GM21717 (cell line): ENCODE results near the gene ZNF169.
"Not testable (repeated sequence)": the region's sequence is repeated elsewhere in the genome, so short reads cannot be mapped to it uniquely, and the experiment has no call there.

Source experiments
- ATAC-seq: cut with Tn5 transposase; IDR thresholded peaks from one replicate; pipeline ENCODE4 v1.9.1; 2021; ENCODE audit warnings: mild to moderate bottlenecking, moderate library complexity; ENCODE audit not compliant: unreplicated experiment

The ZNF169 gene

GRCh38 chr9:94286116-94286515 lies 27.0 kb downstream of the ZNF169 start:
- ATAC-seq = no peak

GRCh38 chr9:94287877-94288513 lies 28.9 kb downstream of the ZNF169 start:
- ATAC-seq = no peak

GRCh38 chr9:94289691-94290090 lies 30.6 kb downstream of the ZNF169 start:
- ATAC-seq = no peak

- ATAC-seq = no peak
Observed at GRCh38 chr9:94298949-94299599, 40.0 kb downstream of the ZNF169 start.

- no peak for ATAC-seq
Observed at GRCh38 chr9:94300470-94301301, 41.6 kb downstream of the ZNF169 start.

- ATAC-seq = no peak
Observed at GRCh38 chr9:94301583-94301982, 42.5 kb downstream of the ZNF169 start.

- ATAC-seq = no peak
Observed at GRCh38 chr9:94302426-94302825, 43.3 kb downstream of the ZNF169 start.

- ATAC-seq = no peak
Observed at GRCh38 chr9:94303321-94303720, 44.2 kb downstream of the ZNF169 start.

- not testable (repeated sequence) for ATAC-seq
Observed at GRCh38 chr9:94315034-94315984, 56.2 kb downstream of the ZNF169 start.

GRCh38 chr9:94316236-94316635 lies 57.1 kb downstream of the ZNF169 start:
- not testable (repeated sequence) for ATAC-seq

GRCh38 chr9:94317949-94318657 lies 59.0 kb downstream of the ZNF169 start:
- not testable (repeated sequence) for ATAC-seq

GRCh38 chr9:94322342-94322940 lies 63.3 kb downstream of the ZNF169 start:
- not testable (repeated sequence) for ATAC-seq

- not testable (repeated sequence) for ATAC-seq
Observed at GRCh38 chr9:94323153-94323798, 64.2 kb downstream of the ZNF169 start.

- ATAC-seq = not testable (repeated sequence)
Observed at GRCh38 chr9:94325583-94325982, 66.5 kb downstream of the ZNF169 start.

GRCh38 chr9:94328544-94328943 lies 69.4 kb downstream of the ZNF169 start, which contains the start of gene NUTM2F:
Gene NUTM2F (minus strand): TSS chr9:94328644. CDS start chr9:94328623, 21 bp downstream.
- not testable (repeated sequence) for ATAC-seq

- not testable (repeated sequence) for ATAC-seq
Observed at GRCh38 chr9:94336445-94336844, 77.3 kb downstream of the ZNF169 start.

- not testable (repeated sequence) for ATAC-seq
Observed at GRCh38 chr9:94338723-94339122, 79.6 kb downstream of the ZNF169 start.

GRCh38 chr9:94339657-94340056 lies 80.6 kb downstream of the ZNF169 start:
- ATAC-seq = not testable (repeated sequence)

- not testable (repeated sequence) for ATAC-seq
Observed at GRCh38 chr9:94340750-94341149, 81.7 kb downstream of the ZNF169 start.
